ENCODE measurements around the gene ZBTB7C.

ZBTB7C gene

DNA sequence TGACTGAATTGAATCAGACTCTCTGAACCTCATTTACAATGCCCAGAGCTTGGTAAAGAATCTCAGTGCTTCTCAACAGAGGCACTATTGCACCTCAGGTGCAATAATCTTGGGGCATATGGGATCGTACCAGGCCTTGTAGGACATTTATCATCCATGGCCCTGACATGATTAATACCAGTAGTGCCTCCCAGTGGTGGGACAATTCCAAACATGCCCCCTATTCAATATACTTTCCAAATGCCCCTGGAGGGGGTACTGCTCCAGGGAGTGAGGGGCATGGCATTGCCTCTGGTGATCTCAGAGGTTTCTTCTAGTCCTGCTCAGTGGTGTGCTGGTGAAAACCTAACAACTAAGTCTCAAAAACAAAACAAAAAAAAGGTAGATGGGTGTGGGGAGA is 303.9 kb downstream of the ZBTB7C start:
- no peak for DNase-seq

DNA sequence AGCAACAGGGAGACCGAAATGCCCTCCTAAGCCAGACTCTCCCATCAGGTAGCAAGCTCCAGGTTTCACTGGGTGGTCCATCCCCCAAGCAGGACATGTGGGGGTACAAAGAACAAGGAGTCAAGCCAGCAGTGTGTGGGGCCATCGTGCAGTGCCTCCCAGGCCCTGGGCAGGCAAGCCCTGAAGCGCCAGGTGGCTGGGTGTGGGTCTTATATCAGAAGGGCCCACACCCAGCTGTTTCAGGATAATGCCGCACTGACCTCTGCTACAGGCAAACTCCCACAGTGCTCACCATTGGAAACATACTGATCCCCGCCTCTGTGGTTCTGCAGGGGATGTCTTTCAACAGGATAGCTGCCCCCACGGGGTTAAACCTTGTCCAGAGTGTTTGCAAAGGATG is 304.5 kb downstream of the ZBTB7C start:
- DNase-seq = no peak

GRCh38 chr18:48100651-48101165 is 308.5 kb downstream of the ZBTB7C start:
- no peak for DNase-seq

- no peak for DNase-seq
Measured at GRCh38 chr18:48100165-48100575, 309.0 kb downstream of the ZBTB7C start.

DNA sequence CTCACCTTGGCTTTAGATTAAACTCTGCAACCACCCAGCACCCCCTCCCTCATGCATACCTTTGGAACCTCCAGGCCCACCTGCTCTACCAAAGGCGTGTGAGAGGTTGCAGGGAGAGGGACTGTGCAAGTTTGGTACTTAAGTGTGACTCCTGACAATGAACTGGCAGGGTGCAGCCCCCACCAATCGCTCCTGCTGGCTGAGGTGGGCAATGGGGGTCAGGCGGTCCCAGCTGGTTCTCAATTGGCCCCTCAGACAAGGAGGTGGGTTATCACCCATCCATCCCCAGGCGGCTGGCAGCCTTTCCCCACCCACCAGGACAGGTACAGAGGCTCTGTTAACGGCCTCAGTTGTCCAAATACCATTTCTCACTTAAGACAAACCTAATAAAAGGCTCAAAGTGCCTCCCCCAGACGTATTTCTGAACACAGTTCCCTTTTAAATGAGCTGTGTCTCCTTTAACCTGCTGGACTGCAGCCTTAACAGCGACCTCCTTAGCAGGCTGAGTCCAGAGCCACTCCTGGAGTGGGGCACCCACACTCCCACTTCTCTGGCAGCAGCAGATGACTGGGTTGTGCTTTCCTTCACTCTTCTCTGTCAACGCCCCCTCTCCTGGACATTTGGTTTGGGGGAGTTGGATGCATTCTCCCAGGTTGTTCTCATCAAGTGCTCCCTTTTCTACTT is 309.6 kb downstream of the ZBTB7C start:
- no peak for DNase-seq

- no peak for DNase-seq
Measured at GRCh38 chr18:48098538-48098937, 310.6 kb downstream of the ZBTB7C start.

GRCh38 chr18:48098007-48098406 is 311.2 kb downstream of the ZBTB7C start:
- DNase-seq = no peak

DNA sequence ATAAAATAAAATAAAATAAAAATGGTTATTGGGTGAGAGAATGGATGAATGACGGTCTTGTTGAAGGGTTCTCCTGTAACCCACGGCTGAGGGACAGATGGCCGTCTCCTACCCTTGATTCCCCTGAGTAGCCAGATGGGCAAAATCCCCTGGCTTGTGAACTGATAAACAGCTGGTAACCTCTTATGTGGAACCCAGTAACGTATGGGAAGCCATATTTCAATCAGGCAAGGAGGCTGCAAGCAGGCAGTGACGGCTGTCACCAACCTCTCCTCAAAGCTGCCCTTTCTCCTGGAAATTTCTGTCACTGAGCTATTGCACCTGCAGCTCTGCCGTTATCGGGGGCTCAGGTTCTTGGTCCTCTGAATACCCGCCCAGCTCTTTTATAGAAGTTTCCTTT is 313.5 kb downstream of the ZBTB7C start:
- DNase-seq = no peak

- no peak for DNase-seq
Measured at GRCh38 chr18:48093104-48093503, 316.1 kb downstream of the ZBTB7C start.

DNA sequence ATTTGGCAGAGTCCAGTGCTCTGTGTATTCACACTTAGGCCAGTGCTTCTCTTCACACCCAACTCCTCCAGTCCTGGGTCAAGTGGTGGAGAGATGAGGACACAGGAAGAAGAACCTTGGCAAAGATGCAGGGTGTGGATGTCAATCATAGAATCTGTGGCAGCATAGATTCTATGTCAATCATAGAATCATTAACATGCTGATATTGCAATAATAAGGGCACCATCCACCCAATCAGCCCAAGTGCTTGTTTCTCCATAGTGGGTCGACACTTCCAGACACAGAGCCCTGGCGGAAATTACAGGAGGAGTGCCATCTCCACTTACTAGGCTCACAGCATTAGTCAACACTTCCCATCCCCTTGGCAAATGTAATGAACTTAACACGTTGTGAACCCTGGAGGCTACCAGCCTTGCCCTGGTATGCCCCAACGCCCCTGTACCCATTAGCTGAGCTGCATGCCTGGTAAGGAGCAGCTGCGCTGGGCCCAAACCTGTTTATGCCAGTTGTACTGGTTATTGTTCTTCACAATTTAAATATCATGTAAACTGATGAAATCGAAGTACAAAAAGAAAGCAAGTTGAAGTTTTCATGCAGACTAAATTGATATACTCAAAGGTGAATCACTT is 317.2 kb downstream of the ZBTB7C start:
- DNase-seq = no peak

DNA sequence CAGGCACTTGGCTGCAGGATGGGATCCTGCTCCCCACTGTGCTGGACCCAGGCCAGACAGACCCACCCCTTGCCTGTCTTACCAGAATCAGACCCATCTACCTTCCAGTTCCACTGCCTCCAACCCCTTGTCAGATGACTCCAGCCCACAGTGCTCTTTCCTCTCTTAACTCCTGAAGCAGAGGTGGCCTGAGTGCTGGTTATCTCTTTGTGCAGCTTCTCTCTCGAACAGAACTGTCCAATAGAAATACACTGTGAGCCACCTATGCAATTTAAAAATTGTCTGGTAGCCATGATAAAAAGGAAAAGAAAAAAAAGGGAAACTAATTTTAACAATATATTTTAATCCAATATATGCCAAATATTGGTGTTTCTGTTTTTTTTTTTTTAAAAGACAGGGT is 318.5 kb downstream of the ZBTB7C start:
- DNase-seq = no peak

DNA sequence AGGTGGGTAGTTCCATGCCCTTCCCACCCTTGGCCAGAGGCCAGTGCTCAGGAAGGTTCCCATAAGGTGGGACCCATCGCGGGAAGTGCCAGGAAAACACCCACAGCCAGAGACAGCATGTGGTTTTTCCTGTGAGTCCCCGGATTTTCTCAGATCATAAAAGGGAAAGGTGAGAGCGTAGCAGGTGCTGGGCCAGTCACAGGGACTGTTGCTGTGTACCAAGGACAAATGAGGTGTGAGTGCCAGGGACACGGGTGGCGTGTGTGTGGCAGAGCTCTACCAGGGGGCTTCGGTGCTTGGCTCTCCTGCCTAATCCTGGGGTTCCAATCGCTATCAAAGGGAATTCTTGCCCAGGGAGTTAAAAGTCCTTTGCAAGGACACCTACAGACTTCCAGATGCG is 319.2 kb downstream of the ZBTB7C start:
- DNase-seq = no peak

DNA sequence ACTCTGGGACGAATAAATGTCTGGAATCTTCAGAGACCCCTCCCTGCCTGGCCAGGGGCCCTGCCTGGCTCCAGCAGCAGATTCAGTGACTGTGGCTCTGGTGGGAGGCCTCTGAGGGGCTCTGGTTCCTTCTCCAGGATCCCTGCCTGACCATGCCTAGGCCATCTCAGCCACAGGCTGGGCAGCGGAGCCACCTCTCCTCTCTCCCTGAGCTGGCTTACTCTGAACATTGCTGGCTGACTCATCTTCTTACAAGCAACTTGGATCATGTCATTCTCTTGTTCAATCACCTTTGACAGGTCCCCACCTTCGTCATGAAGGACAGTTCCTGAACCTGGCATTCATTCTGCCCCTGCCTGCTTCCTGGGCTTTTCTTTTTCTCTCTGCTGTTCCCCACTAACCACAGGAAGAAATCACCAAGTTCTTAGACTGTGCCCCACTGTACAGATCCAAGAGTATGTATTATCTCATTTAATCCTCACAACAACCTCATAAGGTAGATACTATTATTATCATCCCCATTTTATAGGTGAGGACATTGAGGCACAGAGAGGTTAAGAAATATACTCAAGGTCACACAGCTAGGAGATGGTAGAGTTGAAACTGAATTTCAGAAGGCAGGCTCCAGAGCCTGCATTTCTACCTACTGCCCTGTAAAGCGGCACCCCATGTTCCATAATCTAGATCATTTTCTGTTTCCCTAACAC is 323.2 kb downstream of the ZBTB7C start:
- DNase-seq = no peak

DNA sequence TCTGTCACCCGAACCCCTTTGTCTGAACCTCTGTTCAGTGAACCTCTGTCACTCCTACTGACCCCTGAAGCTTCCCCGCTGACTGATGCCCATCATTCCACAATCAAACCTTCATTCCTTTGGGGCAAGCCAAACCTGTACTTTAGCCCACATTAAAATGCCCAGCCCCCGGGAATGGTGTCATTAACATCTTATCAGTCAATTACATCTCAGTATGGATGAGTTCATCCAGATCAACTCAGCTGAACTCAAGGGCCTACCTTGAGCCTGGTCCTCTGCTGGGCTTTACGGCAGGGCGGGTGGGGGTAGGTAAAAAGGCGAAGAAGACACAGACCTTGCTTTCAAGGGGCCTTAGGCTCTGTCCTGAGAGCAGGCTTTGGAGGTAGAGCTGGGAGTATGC is 324.3 kb downstream of the ZBTB7C start:
- DNase-seq = no peak

GRCh38 chr18:48084041-48084757 is 325.0 kb downstream of the ZBTB7C start:
- no peak for DNase-seq

GRCh38 chr18:48080546-48080945 is 328.6 kb downstream of the ZBTB7C start:
- no peak for DNase-seq

GRCh38 chr18:48079885-48080284 is 329.3 kb downstream of the ZBTB7C start:
- no peak for DNase-seq

DNA sequence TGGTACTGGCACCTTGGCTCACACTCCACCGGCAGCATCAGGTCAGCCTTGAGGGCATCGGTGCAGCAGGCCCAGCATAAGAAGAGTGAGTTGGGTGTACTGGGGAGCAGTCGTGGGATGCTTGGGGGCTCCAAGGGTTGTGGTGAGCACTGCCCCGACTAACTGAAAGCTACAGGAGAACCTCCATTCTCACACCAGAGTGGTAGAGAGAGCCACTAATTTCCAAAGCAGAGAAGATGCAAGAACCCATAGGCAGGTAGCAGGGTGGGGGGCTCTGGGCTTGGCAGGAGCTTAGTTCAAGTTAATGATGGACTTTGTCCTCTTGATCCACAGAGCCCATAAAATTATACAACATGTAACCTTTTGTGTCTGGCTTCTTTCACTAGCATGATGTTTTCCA is 330.7 kb downstream of the ZBTB7C start:
- no peak for DNase-seq

DNA sequence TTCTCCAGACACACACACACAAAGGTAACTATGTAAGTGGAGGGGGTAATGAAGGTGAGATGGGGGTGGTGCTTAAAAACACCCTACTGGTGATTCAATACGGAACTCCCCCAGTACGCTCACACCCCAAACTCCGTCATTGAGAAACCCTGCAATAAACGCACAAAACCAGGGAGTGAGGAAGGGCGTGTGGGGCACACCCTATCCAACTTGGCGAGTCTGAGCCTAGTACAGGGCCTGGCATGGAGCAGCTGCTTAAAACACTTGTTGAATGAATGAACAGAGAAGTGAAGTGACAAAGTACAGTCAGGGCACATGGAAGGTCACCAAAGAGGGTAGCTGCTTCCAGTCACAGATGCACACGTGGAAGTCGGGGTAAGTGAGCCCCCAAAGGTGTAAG is 331.9 kb downstream of the ZBTB7C start:
- no peak for DNase-seq

DNA sequence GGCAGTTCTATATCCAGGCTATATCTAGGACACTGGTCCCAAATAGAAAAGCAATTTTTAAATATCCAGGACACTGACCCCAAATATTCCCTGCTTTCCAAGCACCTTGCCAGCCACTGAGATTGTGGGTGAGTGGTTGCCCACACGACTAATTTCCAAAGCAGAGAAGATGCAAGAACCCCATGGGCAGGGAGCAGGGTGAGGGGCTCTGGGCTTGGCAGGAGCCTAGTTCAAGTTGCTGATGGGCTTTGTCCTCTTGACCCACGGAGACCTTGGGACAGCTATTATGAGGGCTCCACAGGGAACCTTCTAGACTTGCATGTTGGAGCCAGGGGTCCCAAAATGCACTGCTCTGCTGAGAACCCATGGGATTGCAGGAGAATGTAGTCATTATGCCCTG is 332.7 kb downstream of the ZBTB7C start:
- DNase-seq = no peak

GRCh38 chr18:48075707-48076093 is 333.5 kb downstream of the ZBTB7C start:
- DNase-seq = no peak

- no peak for DNase-seq
Measured at GRCh38 chr18:48074929-48075706, 334.1 kb downstream of the ZBTB7C start.

All from activated effector memory CD4-positive, alpha-beta T cell treated with Interleukin-2 at 50 U/mL for 16 hours (primary cell).